Fibroblast of skin of left quadriceps (primary cell): ENCODE measurements around the gene RPN2.

ENCODE experiments used
- DNase-seq, 2 experiments: peaks; one replicate each; pipeline ENCODE4 v3.0.0-alpha.2; 2013; ENCODE audit warnings: low read depth in 2 of 2

The RPN2 gene

DNA sequence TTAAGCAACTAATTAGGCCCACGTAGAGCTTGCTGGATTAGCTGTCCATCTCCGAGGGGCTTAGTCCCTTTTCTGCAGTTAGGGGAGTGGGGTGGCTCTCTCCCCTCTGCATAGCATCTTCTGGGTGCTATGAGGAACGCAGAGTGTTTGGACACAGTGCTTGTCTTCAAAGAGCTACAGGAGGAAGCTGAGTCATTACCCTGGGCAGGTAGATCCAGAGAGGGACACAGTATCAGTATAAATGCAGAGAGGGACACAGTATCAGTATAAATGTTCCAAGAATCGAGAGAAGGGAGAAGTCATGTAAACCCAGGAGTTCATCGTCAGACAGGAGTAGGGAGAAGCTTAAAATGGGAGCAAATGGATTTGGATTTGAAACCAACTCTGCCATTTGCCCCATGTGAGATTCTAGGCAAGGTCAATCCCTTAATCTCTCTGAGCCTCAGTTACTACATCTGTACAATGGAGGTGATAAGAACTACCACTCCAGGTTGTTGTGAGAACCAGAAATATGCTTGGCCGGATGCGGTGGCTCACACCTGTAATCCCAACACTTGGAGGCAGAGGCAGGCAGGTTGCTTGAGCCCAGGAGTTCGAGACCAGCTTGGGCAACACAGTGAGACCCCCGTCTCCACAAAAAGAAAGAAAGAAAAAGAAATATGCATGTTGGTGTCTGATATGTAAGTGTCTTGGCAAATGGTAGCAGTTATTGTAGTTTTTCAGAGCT, 88.0 kb downstream of the RPN2 start:
- no peak for DNase-seq

DNA sequence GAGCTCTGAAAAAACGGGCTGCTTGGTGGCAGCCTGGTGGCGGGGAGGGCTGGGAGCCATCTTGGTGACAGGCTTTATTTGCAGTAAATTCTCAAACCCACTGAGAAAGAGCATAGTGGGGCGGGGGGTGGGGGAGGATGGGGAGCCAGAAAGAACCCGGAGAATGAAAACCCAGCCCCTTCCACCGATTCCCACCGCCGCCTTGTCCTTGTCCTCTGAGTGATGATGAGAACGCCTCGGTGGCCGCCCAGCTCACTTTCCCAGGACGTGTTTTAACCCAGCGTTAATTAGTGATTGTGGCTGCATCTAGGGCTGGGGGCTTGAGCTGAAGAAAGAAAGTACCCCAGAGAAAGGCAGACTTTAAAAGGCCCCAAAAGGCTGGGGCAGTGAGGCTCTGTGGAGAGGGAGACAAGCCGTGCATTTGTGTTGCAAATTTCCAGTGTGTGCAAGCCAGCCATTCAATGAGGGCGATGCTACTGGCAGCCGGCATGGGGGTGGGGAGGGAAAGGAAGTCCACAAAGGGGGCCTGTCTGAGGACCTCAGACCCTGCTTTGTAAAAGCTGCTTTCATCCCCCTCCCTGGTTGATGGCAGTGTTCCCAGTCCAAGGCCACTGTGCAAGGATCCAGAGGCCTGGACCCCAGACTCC, 88.7 kb downstream of the RPN2 start:
- DNase-seq, result no peak

DNA sequence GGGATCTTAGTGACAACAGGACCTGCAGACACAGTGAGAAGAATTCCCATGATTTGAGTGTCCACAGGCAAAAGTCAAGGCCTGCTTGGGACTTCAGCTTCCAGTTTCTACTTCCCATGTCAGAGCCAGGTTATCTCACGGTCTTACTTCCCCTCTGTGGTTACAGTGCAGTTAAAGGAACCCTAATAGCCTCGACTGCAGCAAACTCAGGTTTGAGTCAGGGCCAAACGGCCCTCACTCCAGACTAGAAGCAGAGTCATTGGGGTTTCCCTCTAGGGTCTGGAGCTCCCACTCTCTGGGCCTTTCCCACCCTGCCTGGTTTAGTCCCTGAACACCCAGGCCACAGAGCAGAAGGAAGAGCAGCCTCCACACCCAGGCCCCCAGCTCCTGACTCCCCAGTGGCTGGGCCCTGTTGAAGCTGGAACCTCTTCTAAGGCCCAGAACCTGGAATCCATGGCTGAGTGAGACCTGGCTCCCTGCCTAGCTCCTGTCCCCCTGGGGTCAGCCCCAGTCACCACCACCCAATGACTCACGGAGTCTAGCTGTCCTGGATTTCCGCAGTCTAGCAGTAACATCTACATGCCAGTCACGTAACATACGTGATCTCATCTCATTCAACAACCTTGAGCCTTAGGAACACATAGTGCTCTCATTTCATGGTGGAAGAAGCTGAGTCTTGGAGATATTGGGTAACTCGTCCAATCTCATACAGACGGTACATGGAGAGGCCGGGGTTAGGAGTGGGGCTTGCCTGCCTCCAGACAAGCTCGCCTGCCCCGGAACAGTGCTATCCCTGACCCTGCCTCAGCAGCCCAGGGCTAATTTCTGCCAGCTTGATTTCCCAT, 91.7 kb downstream of the RPN2 start:
- no peak for DNase-seq

DNA sequence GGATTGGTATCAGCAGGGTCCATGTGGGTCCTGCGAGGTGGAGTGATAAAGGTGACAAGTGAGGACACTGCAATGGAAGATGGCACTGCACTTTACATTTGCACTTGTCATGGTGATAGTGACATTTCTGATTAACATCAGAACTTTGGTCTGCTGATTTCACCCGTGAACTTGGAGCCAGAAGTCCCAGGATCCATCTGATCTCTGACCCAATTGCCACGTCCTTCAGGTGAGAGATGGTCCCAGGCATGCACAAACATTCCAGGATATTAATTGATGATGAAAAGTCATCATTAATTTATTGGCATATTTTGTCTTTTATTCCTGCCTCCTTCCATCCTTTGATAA, 92.3 kb downstream of the RPN2 start:
- DNase-seq, result no peak

DNA sequence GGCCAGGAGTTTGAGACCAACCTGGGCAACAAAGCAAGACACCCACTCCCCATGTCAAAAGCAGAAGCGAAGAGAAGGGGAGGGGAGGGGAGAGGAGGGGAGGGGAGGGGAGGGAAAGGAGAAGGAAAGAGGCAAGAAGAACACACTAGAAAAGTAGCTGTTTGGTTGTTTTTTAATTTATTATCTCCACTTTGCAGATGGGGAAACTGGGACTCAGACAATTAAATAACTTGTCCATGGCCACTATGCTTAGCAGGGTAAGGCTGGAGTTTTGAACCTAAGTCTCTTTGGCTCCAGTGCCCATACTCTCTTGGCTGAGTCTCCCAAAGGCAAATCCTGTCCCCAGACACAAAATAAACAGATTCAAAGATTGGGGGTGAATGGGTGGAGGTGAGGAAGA, 94.9 kb downstream of the RPN2 start:
- no peak for DNase-seq

DNA sequence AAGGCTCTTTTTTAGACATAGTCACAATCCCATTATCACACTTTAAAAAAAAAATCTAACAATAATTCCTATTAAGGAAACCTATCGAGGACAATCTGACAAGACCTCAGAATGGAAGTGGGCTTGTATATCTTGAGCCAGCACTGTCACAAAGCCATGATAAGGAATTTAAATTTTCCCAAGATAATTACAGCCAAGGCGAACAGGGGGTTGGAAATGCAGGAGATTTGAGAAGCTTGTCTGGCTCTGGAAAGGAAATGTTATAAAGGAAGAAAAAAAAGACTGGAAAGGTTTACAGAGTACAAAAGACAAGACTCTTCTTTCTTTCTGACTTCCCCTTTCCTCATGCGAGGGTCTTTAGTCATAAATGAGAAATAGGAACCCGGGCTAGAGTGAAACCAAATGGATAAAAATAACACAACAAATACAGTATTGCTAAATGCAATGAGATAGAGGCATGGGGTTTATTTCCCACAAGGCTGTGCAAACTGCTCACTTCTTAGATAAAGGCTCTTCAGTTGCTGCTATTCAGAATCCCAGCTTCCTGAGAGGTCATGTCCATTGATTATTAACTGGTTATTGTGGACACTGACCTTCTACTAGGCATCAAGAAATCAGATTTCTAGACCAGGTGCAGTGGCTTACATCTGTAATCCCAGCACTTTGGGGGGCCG, 95.9 kb downstream of the RPN2 start:
- no peak for DNase-seq

DNA sequence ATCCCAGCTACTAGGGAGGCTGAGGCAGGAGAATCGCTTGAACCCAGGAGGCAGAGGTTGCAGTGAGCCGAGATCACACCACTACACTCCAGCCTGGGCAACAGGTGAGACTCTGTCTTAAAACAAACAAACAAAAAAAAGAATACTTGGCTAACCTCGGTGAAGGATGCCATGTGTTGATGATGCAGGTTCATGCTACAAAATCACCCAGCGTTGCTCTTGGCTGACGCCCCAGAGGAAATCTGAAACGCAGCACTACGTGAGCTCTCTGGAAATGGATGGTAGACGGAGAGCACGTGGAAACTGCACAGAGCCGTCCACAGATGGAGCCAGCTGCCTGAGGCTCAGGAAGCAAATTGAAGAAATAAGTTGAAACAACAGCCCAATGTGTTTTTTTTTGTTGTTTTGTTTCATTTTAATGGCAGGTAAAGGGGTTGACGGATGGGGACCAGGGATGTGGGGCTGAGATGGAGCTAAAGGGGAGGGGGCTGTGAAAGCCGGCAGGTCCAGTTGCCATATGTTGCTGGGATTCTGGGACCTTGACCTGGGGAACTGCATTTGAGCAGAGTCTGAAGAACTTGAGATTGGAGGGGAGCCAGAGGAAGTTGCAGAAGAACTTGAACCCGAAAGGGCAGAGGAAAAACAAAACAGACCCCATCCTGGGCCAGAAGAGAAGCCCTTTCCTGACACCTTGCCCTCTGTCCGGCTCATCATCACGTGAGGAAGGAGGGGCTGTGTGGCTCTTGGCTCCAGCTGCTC, 97.5 kb downstream of the RPN2 start:
- DNase-seq, result peak; percentile 57 to 58

DNA sequence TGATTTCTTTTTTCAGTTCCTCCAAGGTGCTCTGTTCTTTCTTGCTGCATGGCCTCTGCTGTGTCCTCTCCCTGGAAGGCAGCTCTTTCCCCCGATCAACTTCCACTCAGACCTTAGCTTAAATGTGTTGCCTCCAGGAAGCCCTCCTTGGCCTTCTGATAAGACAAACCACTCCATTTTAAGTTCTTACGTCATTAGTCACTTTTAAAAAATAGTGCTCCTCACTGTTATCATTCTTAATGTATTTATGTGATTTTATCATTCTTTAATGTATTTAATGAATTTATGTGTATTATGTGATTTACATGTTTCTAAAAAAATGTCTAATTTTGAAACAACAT, 98.1 kb downstream of the RPN2 start:
- DNase-seq, result no peak

DNA sequence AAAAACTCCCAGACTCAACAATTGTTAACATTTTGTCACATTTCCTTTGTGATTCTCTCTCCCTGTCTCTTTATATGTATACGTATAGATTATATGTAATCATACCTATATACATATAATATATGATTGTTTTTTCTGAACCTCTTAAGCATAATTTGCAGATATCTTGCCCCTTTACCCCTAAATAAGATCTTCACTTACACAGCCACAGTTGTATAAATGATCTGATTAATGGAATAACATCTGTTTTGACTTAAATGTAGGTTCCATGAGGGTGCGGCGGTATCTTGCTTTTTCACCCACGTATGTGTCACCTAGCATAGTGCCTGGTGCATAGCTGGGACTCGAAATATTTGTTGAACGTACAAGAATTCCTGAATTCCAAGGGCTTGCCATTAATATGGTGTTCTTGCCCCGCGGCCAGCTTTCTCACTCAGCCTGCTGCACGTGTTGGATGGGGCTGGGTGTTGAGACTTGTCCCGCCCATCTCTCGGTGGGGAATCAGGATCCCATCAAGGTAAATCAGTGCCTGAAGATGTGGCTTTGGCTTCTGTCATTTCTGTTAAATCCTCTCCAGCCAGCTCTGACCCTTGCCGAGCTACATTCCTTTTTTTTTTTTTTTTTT, 99.9 kb downstream of the RPN2 start:
- no peak for DNase-seq

DNA sequence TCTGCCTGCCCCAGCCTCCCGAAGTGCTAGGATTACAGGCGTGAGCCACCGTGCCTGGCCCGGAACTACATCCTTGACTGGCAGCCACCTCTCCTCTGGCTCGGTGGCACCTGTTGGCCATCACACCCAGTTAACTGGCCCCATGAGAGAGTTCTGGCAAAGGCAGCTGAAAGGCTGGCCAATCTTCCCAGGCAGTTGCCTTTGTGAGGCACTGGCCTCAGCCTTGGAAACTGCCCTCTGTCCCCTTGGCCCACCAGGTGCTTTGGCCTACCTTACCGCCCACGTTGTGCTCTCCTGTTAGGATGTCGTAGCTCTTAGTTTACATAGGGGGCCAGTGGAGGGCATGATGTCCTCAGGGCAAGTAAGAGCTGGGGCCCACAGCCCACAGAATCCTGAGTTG, 100.7 kb downstream of the RPN2 start:
- no peak for DNase-seq

DNA sequence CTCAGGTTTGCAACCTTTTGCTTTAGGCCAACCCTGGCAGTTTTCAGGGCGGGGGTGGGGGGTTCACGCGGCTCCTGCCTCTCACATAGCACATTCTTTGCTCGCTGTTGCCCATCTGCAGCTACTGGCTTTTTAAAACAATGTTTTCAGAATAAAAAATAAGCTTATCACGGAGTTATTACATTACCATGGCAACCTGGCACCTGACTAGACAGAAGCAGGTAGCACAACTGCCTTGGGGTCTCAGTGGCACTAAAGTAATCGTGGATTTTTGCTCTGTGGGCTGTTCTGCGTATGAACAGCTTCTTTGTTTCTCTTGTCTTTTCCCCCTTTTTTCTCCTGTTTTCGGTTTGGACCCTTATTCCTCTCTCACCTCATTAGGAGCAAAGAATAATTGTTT, 101.3 kb downstream of the RPN2 start:
- DNase-seq, result no peak

DNA sequence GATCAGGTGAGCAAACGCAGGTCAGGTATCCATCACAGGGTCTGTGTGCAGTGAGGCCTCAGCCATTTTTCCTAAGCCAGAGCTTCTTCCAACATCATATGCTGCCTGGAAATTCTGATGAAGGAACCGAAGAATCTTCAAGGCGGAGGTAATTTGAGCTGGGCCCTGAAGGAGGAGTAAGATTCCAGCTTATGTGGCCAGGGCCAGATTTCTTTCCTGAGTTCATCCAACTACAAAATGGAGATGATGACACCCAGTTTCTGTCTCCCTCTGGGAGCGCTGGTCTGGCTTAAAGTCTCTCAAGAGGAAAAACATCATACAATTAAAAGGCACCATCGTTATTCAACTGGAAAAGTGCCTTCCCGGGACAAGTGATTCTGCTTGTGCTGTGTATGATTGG, 103.4 kb downstream of the RPN2 start:
- DNase-seq, result peak; percentile 56 to 60

DNA sequence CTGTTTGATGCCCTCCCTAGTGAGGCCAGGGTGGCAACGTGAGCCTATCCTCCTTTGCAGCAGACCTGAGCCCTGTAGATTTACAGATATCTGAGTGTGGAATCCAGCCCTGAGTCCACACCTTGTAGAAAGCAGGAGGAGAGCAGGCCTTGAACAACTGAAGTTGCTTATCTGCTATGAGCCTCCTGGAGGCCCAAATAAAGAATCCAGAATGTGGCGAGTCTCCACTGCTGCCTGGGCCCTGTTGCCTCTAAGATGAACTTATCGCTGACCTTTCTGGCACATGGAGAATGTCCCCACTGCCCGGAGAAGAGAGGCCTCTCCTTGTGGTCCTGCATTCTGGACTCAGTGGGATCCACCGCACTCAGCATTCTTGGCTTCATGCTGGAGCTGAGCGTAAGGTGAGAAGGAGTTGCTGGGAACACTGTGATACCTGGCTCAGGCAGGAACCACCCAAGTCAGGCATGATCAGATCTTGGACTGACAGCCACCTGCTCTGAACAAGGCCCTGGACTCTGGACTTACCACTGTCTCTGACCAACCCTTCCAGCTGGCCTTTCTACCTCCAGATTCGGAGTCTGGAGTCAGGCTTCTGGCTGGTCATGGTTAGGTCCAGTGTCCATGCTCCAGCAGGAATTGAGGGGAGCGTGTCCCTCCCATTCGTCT, 104.5 kb downstream of the RPN2 start:
- DNase-seq, result no peak

DNA sequence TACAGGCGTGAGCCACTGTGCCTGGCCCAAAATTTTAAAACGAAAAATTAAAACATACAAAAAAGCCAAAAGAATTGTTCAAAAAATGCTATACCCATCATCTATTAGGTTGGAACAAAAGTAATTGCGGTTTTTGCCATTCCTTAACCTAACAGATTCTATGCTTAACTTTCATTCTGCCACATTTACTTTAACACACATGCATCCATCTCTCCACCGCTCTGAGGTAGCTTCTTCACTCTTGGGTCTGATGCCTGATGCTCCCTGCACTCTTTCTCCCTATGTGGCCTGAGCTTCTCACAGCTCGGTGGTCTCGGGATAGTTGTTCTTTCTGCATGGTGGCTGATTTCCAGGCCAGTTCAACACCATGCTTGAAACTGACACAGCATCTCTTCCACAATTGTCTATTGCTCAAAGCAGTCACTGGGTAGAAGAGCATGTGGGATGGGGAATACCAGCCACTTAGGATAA, 105.6 kb downstream of the RPN2 start:
- DNase-seq, result no peak

DNA sequence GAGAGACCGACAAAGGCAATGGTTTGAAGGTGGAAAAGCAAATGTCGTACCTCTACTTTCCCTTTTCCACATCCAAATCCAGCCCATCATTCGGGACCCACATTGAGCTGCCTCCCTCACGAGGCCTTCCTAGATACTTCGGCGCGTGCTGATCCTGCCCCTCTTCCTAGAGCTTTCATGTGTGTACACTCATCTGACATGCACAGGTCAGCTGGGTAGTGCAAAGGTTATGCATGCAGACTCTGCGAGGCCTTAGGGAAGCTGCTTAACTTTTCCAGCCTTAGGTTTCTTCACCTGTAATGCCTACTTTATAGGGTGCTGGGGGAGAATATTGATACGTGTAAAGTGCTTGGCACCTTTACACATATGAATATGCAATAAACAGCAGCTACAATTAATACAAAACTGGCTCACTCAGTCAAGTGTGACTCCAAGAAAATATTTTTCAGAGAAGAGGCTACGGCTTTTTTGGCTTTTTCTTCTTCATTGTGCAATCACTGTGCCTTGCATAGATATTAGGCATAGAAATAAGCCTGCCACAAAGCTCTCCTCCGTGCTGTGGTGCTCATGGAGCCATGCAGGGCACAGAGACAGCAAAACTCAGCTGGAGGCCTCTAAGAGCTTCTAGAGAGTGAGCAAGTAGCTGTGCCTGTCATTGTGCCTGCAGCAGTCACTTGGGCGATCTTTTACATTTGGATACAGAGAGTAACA, 106.7 kb downstream of the RPN2 start:
- DNase-seq, result no peak

DNA sequence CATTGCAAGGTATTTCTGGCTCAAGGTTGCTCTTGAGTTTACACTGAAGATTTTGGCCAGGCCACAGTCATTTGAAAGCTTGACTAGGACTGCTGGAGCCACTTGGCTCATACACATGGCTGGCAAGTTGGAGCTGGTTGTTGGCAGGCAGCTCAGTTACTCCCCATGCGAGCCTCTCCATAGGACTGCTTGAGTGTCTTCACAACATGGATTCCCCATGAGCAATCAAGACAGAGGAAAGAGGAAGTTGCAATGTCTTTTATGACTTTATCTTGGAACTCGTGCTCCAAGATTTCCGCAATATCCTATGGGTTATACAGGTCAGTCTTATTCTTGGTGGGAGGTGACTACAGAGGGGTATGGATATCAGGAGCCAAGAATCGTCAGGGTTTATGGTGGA, 109.0 kb downstream of the RPN2 start:
- no peak for DNase-seq

DNA sequence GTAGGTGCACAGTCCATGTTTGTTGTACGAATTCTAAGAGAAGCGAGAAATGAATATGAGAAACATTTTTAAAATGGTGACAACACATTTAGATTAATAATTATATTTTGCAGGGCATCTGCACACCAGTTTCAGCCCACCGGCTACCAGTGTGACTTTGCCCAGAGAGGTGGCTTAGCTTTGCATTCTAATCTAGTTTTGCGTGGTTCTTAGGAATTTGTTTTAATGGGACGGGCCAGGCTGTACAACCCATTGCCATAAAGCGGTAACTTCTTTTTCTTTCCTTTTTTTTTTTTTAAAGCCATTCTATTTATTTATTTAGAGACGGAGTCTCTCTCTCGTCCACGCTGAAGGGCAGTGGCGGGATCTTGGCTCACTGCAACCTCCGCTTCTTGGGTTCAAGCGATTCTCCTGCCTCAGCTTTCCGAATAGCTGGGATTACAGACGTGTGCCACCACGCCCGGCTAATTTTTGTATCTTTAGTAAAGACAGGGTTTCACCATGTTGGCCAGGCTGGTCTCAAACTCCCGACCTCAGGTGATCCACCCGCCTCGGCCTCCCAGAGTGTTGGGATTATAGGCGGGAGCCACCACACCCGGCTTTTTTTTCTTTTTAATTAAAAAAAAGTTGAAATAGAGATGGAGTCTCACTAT, 111.2 kb downstream of the RPN2 start:
- DNase-seq, result no peak
